ENCODE results near the gene TUBB. TPM values are rescaled to one million over a fixed set of nuclear protein-coding genes. Genes with fewer than 3 reads are reported as not detected.

The TUBB gene
- total and polyA plus RNA-seq, 2 of the 8 experiments (the other 6 are each of a cell fraction or from before 2014, with no cell fraction given): 1,880 to 3,022 TPM

- peak overlapping the region; percentile 64 for H4K5ac ChIP-seq (ENCODE audit: insufficient read length, low read depth, low read length)
- H3K4ac ChIP-seq (replicated peaks; ENCODE audit: insufficient read length, low read depth, low read length): no peak overlapping the region
- H2BK20ac ChIP-seq (ENCODE audit: low read length): no peak overlapping the region
- no peak overlapping the region for H3K14ac ChIP-seq (ENCODE audit: insufficient read length)
- H3K56ac ChIP-seq (replicated peaks; ENCODE audit: insufficient read length, low read depth, low read length): no peak overlapping the region
- FAIRE-seq (no peak), DNase-seq (ENCODE audit: low read depth in 1 of 2, low spot score in 2 of 2) (peak in 1 of 2 experiments; percentile 98)
- no peak overlapping the region for H3K27ac ChIP-seq (ENCODE audit: low read depth, low read length)
- peaks cover 0 to 7% of the 10 kb centered on the region in 2 experiments; a peak in 1 of 4 replicates for H3K79me2 ChIP-seq (ENCODE audit: control insufficient read depth in 1 of 2, insufficient read depth in 2 of 2, low read length in 2 of 2)
- CTCF ChIA-PET (ENCODE audit: partially characterized antibody): interaction anchor here (0.5 to 11.0 kb wide), 33 partner anchors 9 to 446 kb away, joined by 3 to 147 read pairs (median 4); partner anchors contain the start of genes FLOT1, MDC1, NRM and TUBB
- H3K23me2 ChIP-seq (ENCODE audit: low read depth, low read length): peaks cover 2% of the 10 kb centered on the region; the same call in 1 of the 2 replicates
- H4K20me1 ChIP-seq (replicated peaks in 1 of 2; ENCODE audit: control insufficient read depth in 1 of 2, insufficient read depth in 2 of 2, low read length in 2 of 2): peaks cover 0 to 9% of the 10 kb centered on the region in 2 experiments
- H3K23ac ChIP-seq (ENCODE audit: insufficient read length): no peak overlapping the region
- H3K9me3 ChIP-seq (ENCODE audit: insufficient read depth in 2 of 2, low read depth in 1 of 2, low read length in 1 of 2): no peaks in the 10 kb centered on the region
- H3K4me2 ChIP-seq (ENCODE audit: insufficient read depth in 1 of 2, low read depth in 2 of 2, low read length in 2 of 2): peak overlapping the region; percentile 1 to 61; a peak in 3 of 4 replicates
- no peak overlapping the region for H2BK12ac ChIP-seq (ENCODE audit: low read depth, low read length)
- WGBS, 2 experiments (ENCODE audit: extremely low coverage in 1 of 2, insufficient coverage in 1 of 2, insufficient read length in 1 of 2, insufficient replicate concordance in 2 of 2, low coverage in 1 of 2, low lambda C conversion rate in 2 of 2, missing lambda C conversion rate in 1 of 2): 23% methylated on average over 21 of the region's 31 CpGs; no CpG with 5 or more reads in 1 of the 2 experiments
- H3K4me1 ChIP-seq (replicated peaks in 1 of 4; ENCODE audit: control insufficient read depth in 3 of 4, insufficient read depth in 4 of 4, low read length in 3 of 4): peaks cover 7 to 17% (median 12%) of the 10 kb centered on the region in 4 experiments
- H2BK15ac ChIP-seq (ENCODE audit: low read length): no peak overlapping the region
- H2AK5ac ChIP-seq (ENCODE audit: low read depth, low read length): no peak overlapping the region
- H3K4me3 ChIP-seq (ENCODE audit: extremely low read depth in 1 of 4, insufficient read depth in 2 of 4, low read depth in 3 of 4, low read length in 4 of 4): peak overlapping the region in 1 of 4 experiments; percentile 50; a peak in 4 of 8 replicates
- H3K79me1 ChIP-seq (ENCODE audit: low read depth, low read length): no peaks in the 10 kb centered on the region; the same call in 1 of the 2 replicates
- no peak overlapping the region for H2BK5ac ChIP-seq (ENCODE audit: low read depth, low read length)
- no peak overlapping the region for H2AFZ ChIP-seq (ENCODE audit: low read length)
- no peaks in the 10 kb centered on the region for H3K27me3 ChIP-seq (replicated peaks in 1 of 4; ENCODE audit: control insufficient read depth in 3 of 4, extremely low read depth in 1 of 4, insufficient read depth in 3 of 4, low read length in 3 of 4)
- peak overlapping the region in 2 of 4 experiments; percentile 1 to 5; a peak in 1 of 7 replicates for H3K9ac ChIP-seq (replicated peaks in 1 of 4; ENCODE audit: extremely low read depth in 1 of 4, low read depth in 3 of 4, low read length in 3 of 4)
- no peak overlapping the region; the same call in 1 of the 2 replicates for H3K18ac ChIP-seq (ENCODE audit: extremely low read depth, low read length)
- H2BK120ac ChIP-seq (replicated peaks; ENCODE audit: low read depth, low read length): no peak overlapping the region
- POLR2A ChIA-PET (ENCODE audit: partially characterized antibody): interaction anchor here (0.9 to 18.7 kb wide), 10 partner anchors 12 to 81 kb away, joined by 3 to 388 read pairs (median 4); partner anchors contain the start of genes MDC1, MRPS18B, NRM and TUBB
- no peak overlapping the region for H4K91ac ChIP-seq (replicated peaks; ENCODE audit: insufficient read length, low read length)
- H4K8ac ChIP-seq (ENCODE audit: extremely low read depth, insufficient read depth, low read length): peak overlapping the region; percentile 81
- H3K36me3 ChIP-seq (ENCODE audit: control insufficient read depth in 2 of 4, insufficient read depth in 4 of 4, low read length in 3 of 4): no peaks in the 10 kb centered on the region; a peak in 2 of 8 replicates
- TF ChIP-seq JUN (IDR thresholded peaks at IDR 0.05; ENCODE audit: low read depth, low read length) (peak; percentile 23; the same call in 1 of the 2 replicates), ASH2L (IDR thresholded peaks at IDR 0.05; ENCODE audit: low read length) (peak; percentile 45), TAF7 (optimal IDR thresholded peaks at IDR 0.05; ENCODE audit: borderline replicate concordance, low read depth, low read length) (peak; percentile 35), SIX5 (IDR thresholded peaks at IDR 0.05; ENCODE audit: low read depth, low read length) (no peak), SIN3A (conservative IDR thresholded peaks at IDR 0.05 in 1 of 2, IDR thresholded peaks at IDR 0.05 in 1 of 2; ENCODE audit: low read depth in 1 of 2, low read length in 2 of 2) (0 out of 4 replicates have a peak, but pooled peaks of 1 of the 2 experiments have one; percentile 56), SP4 (IDR thresholded peaks at IDR 0.05; ENCODE audit: low read length) (no peak), SP1 (IDR thresholded peaks at IDR 0.05; ENCODE audit: low read depth, low read length) (no peak), POLR2AphosphoS5 (IDR thresholded peaks at IDR 0.05; ENCODE audit: low read depth, low read length) (no peak), RAD21 (IDR thresholded peaks at IDR 0.05 in 1 of 2, conservative IDR thresholded peaks at IDR 0.05 in 1 of 2; ENCODE audit: low read depth in 2 of 2, low read length in 2 of 2) (peak; percentile 91 to 96)
- TF ChIP-seq, protein P1, sequence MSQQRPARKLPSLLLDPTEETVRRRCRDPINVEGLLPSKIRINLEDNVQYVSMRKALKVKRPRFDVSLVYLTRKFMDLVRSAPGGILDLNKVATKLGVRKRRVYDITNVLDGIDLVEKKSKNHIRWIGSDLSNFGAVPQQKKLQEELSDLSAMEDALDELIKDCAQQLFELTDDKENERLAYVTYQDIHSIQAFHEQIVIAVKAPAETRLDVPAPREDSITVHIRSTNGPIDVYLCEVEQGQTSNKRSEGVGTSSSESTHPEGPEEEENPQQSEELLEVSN (IDR thresholded peaks at IDR 0.05): no peak
Observed at GRCh38 chr6:30678964-30679726, 41.0 kb upstream of the TUBB start.
